ENCODE measurements around the gene DSCAML1.

The DSCAML1 gene

GRCh38 chr11:117387992-117388755, 408.8 kb downstream of the DSCAML1 start:
- no peak for DNase-seq

GRCh38 chr11:117385906-117386305, 411.1 kb downstream of the DSCAML1 start:
- no peak for DNase-seq

- no peak for DNase-seq
These were observed 411.5 kb downstream of the DSCAML1 start for GRCh38 chr11:117385471-117385870.

- peak; percentile 84 for DNase-seq
These were observed 413.0 kb downstream of the DSCAML1 start for GRCh38 chr11:117384045-117384444.

GRCh38 chr11:117382746-117383145, 414.3 kb downstream of the DSCAML1 start:
- no peak for DNase-seq

GRCh38 chr11:117381481-117382387, 415.3 kb downstream of the DSCAML1 start:
- no peak for DNase-seq

GRCh38 chr11:117380676-117381075, 416.3 kb downstream of the DSCAML1 start:
- no peak for DNase-seq

- DNase-seq: no peak
These were observed 417.8 kb downstream of the DSCAML1 start for GRCh38 chr11:117378976-117379865.
